Heart left ventricle (tissue), 16 donors: ENCODE measurements around the gene MLC1. TPM values are rescaled to one million over a fixed set of nuclear protein-coding genes. Genes with fewer than 3 reads are reported as not detected.
A peak's percentile ranks its signal among the peaks of the same experiment; 100 is the strongest.

Experiments
- ATAC-seq, 4 donors: fragments of 200-7000 bp; cut with Tn5 transposase; one replicate each; pipeline ENCODE4 v1.9.1; 2020 to 2022; ENCODE audit warnings: moderate library complexity in 4 of 4, mild to moderate bottlenecking in 3 of 4, moderate number of reproducible peaks in 1 of 4
- DNase-seq, 5 donors: peaks; one replicate each; pipeline ENCODE4 v3.0.0-alpha.2; 2020
- H3K27ac ChIP-seq, 12 donors: fragments of 200-600 bp; sonication (generic) in 4 of 12; one replicate each; pipeline versions ENCODE4 v1.5.0 to v1.8.0; 2016 to 2022; ENCODE audit warnings: mild to moderate bottlenecking in 2 of 12
- H3K27me3 ChIP-seq, 9 donors: fragments of 200-600 bp; sonication (generic) in 2 of 9; one replicate each; pipeline versions ENCODE4 v1.5.1 to v1.8.0; 2016 to 2022; ENCODE audit warnings: mild to moderate bottlenecking in 3 of 9
- H3K36me3 ChIP-seq, 9 donors: fragments of 200-600 bp; sonication (generic) in 2 of 9; one replicate each; pipeline versions ENCODE4 v1.5.0 to v1.8.0; 2018 to 2022; ENCODE audit warnings: mild to moderate bottlenecking in 2 of 9
- H3K4me1 ChIP-seq, 12 donors: fragments of 200-600 bp; sonication (generic) in 4 of 12; one replicate each; pipeline versions ENCODE4 v1.5.0 to v1.8.0; 2016 to 2022; ENCODE audit warnings: mild to moderate bottlenecking in 3 of 12
- H3K4me3 ChIP-seq, 12 donors: fragments of 200-600 bp; sonication (generic) in 4 of 12; one replicate each; pipeline versions ENCODE4 v1.5.0 to v1.8.0; 2017 to 2022; ENCODE audit warnings: mild to moderate bottlenecking in 9 of 12, moderate library complexity in 4 of 12
- H3K9me3 ChIP-seq, 12 donors: fragments of 200-600 bp; sonication (generic) in 4 of 12; one replicate each; pipeline versions ENCODE4 v1.5.0 to v1.8.0; 2016 to 2022; ENCODE audit warnings: mild to moderate bottlenecking in 1 of 12
- POLR2A ChIP-seq, 2 donors: fragments of 450-650 bp; IDR thresholded peaks; one replicate each; pipeline ENCODE4 v1.6.1; 2017; ENCODE audit warnings: antibody characterized with exemption in 2 of 2, mild to moderate bottlenecking in 2 of 2, moderate library complexity in 2 of 2
- WGBS, 4 donors: extraction: QIAGEN DNeasy Blood & Tissue Kit in 2 of 4; methylation state at CpG; one replicate each; pipeline versions ENCODE4 v1.1.5 to v1.1.7; 2013 to 2018; 5-methylcytosine and 5-hydroxymethylcytosine counted together
- intact Hi-C, 10 donors: fragments of 100-400 bp; cut with DNase I; formaldehyde crosslinking; loops; one replicate each; pipeline versions ENCODE4 v1.11.1 to v1.14.2; 2022
- polyA plus RNA-seq, 2 donors: library from polyadenylated mRNA; stranded (reverse); fragments of 200-250 nt; gene quantifications; one replicate each; pipeline ENCODE4 v1.2.3, GENCODE V29; 2013
- total RNA-seq, 9 donors: library from RNA; depleted of rRNA in 2 of 9; stranded (reverse); fragments of >200 nt in 2 of 9; fragmentation: NEBNext Ultra II Directional in 3 of 9; extraction: Animal tissue kit (Norgen Biotek cat#: 25700) in 3 of 9; gene quantifications; one replicate each; pipeline versions ENCODE4 v1.1.0 to v1.2.4, GENCODE V29; 2016 to 2023
- TF ChIP-seq, protein P1 (sequence below), 12 donors: fragments of 200-600 bp; sonication (generic) in 4 of 12; IDR thresholded peaks; one replicate each; pipeline versions ENCODE4 v1.5.0 to v1.8.0; 2018 to 2022; ENCODE audit warnings: antibody characterized with exemption in 12 of 12, mild to moderate bottlenecking in 5 of 12
- donor health status: ischemic (EF 13 %, LVEDD 7.1; RV severe dilation, severe dysfunction).
- donor health status: healthy with polysubstance abuse.
- donor health status: DM: no; HTN: yes; CAD: no.
- donor health status: DM: no; HTN: no; CAD: no.
- donor health status: ischemic (EF 25% LVEDD 6.9; RV normal size, moderate dysfunction).
- donor health status: ischemic (EF 25% LVEDD 5.7; RV mildly dilated, moderate dysfunction).
- donor health status: healthy.
- donor health status: DM: yes; HTN: yes; CAD: no.
- donor health status: ischemic (EF 35%, LVEDD 5.7; RV mildly dilated, moderate dysfunction).
- donor health status: nonischemic (EF 11% LVEDD 7.7; RV severe dilation, severe dysfunction).
- donor health status: DM: yes; HTN: yes; CAD: no.
- donor health status: PGD.
- donor health status: ischemic (EF 29% LVEDD 5.4; RV normal size, mild dysfunction).
- donor health status: nonischemic (EF 23%, LVEDD 6.1; RV moderate dilation, normal function).

Gene MLC1
- total and polyA plus RNA-seq, 11 donors, result 0.03 to 0.80 (median 0.15) TPM; not detected in 5

DNA sequence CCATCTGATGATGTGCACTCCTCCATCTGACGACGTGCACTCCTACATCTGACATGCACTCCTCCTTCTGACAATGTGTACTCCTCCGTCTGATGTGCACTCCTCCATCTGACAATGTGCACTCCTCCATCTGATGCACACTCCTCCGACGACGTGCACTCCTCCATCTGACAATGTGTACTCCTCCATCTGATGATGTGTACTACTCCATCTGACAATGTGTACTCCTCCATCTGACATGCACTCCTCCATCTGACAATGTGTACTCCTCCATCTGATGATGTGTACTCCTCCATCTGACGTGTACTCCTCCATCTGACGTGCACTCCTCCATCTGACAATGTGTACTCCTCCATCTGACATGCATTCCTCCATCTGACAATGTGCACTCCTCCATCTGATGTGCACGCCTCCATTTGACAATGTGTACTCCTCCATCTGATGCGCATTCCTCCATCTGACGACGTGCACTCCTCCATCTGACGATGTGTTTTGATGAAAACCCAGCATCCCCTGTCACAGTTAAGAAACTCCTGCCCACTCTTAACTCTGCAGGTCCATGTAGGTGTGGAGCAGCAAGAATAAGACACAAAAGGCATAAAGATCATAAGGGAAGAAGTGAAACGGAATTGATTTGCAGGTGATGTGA, 62.9 kb downstream of the MLC1 start:
- H3K4me1 ChIP-seq, result no peaks in the 10 kb centered on the region
- no peak overlapping the region for H3K4me3 ChIP-seq
- peaks cover 0 to 17% (median 3%) of the 10 kb centered on the region in 9 donors for H3K27me3 ChIP-seq
- H3K27ac ChIP-seq, result no peak overlapping the region
- WGBS, 4 donors, result 79 to 88% (median 83%) methylated on average over 14 of the region's 14 CpGs
- H3K36me3 ChIP-seq, result no peaks in the 10 kb centered on the region
- ATAC-seq (no peak), DNase-seq (no peak)
- intact Hi-C loops, result no loop called here
- no peaks in the 10 kb centered on the region for H3K9me3 ChIP-seq
- TF ChIP-seq POLR2A (IDR thresholded peaks at IDR 0.05), result no peak
- TF ChIP-seq, protein P1, sequence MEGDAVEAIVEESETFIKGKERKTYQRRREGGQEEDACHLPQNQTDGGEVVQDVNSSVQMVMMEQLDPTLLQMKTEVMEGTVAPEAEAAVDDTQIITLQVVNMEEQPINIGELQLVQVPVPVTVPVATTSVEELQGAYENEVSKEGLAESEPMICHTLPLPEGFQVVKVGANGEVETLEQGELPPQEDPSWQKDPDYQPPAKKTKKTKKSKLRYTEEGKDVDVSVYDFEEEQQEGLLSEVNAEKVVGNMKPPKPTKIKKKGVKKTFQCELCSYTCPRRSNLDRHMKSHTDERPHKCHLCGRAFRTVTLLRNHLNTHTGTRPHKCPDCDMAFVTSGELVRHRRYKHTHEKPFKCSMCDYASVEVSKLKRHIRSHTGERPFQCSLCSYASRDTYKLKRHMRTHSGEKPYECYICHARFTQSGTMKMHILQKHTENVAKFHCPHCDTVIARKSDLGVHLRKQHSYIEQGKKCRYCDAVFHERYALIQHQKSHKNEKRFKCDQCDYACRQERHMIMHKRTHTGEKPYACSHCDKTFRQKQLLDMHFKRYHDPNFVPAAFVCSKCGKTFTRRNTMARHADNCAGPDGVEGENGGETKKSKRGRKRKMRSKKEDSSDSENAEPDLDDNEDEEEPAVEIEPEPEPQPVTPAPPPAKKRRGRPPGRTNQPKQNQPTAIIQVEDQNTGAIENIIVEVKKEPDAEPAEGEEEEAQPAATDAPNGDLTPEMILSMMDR (IDR thresholded peaks at IDR 0.05), result no peak

DNA sequence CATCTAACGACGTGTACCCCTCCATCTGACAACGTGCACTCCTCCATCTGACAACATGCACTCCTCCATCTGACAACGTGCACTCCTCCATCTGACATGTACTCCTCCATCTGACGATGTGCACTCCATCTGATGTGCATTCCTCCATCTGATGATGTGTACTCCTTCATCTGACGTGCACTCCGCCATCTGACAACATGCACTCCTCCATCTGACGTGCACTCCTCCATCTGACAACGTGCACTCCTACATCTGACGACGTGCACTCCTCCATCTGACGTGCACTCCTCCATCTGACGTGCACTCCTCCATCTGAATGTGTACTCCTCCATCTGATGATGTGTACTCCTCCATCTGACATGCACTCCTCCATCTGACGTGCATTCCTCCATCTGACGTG, 64.6 kb downstream of the MLC1 start:
- 89 to 93% (median 90%) methylated on average over 15 of the region's 15 CpGs for WGBS, 4 donors
- no peaks in the 10 kb centered on the region for H3K9me3 ChIP-seq
- DNase-seq (no peak), ATAC-seq (no peak)
- H3K36me3 ChIP-seq, result no peaks in the 10 kb centered on the region
- peaks cover 0 to 11% (median 0%) of the 10 kb centered on the region in 12 donors for H3K4me1 ChIP-seq
- TF ChIP-seq, protein P1 (IDR thresholded peaks at IDR 0.05), result no peak
- no peak for TF ChIP-seq POLR2A (IDR thresholded peaks at IDR 0.05)
- H3K27me3 ChIP-seq, result peaks cover 4 to 34% (median 17%) of the 10 kb centered on the region in 9 donors
- intact Hi-C loops, result no loop called here
- no peak overlapping the region for H3K27ac ChIP-seq
- no peak overlapping the region for H3K4me3 ChIP-seq

DNA sequence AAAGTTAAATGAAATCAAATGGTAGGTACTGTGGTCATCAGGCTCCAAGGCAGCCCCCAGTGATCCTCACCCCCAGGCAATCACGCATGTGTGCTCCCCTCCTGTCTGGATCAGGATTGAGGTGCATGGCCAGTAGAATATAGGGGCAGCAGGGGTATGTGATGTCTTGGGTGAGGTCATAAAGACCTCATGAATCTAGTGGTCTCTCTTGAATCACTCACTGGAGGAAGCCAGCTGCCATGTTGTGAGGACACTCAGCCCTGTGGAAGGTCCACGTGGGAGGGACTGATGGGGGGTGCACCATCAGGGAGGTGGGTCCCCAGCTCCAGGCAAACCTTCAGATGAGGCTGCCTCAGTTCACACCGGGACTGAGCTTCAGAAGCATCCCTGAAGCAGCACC, 65.9 kb downstream of the MLC1 start:
- ATAC-seq, result no peak
- no peak for TF ChIP-seq POLR2A (IDR thresholded peaks at IDR 0.05)
- TF ChIP-seq, protein P1 (IDR thresholded peaks at IDR 0.05), result no peak
- Histone ChIP-seq H3K27me3 (peaks cover 15 to 39% (median 30%) of the 10 kb centered on the region in 9 donors), H3K4me3 (no peak overlapping the region), H3K36me3 (no peaks in the 10 kb centered on the region), H3K27ac (peak overlapping the region in 1 of 12 donors; percentile 63), H3K9me3 (no peaks in the 10 kb centered on the region), H3K4me1 (peaks cover 0 to 16% (median 4%) of the 10 kb centered on the region in 12 donors)
- intact Hi-C loops, result no loop called here
- WGBS, 4 donors, result 64 to 75% (median 72%) methylated on average over 3 of the region's 3 CpGs
- DNase-seq, result no peak

DNA sequence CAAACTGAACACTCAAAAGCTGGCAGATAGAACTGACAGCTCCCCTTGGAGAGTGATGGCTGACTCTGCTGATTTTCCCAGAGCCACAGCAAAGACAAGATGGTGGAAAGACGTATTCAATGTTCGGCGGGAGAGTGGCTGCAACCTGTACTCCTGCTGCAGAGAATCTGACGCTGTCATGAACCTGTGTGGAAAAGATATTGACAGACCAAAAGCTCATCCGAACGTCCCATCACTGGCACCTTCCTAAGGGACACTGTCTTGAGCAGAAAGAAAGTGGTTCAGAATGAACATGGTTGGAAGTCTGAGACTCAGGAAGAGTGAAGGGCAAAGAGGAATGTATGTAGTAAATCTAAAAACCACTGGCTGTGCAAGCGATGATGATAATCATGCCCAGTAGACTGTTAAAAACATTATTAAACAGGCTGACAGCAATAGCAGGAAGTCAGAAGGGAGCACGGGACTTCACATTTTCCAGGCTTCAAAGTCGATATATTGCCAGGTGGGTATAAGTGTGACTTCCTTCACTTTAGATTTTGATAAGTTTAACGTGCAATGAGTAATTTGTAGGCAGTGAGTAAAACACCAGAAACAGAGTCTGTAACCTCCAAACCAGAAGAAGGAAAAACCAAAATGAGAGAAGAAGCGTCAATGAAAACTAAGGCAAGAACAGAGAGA, 66.5 kb downstream of the MLC1 start:
- Histone ChIP-seq H3K4me3 (no peak overlapping the region), H3K27ac (peak overlapping the region in 1 of 12 donors; percentile 63), H3K9me3 (no peaks in the 10 kb centered on the region), H3K27me3 (peaks cover 19 to 44% (median 33%) of the 10 kb centered on the region in 9 donors), H3K4me1 (peaks cover 0 to 16% (median 4%) of the 10 kb centered on the region in 12 donors), H3K36me3 (no peaks in the 10 kb centered on the region)
- no peak for TF ChIP-seq POLR2A (IDR thresholded peaks at IDR 0.05)
- TF ChIP-seq, protein P1 (IDR thresholded peaks at IDR 0.05), result no peak
- 64 to 68% (median 66%) methylated on average over 11 of the region's 11 CpGs for WGBS, 4 donors
- intact Hi-C loops, result no loop called here
- DNase-seq (no peak), ATAC-seq (no peak)
